Measurements from ENCODE around the gene NFKB2.

Gene NFKB2

GRCh38 chr10:102394801-102395399, 605 bp upstream of the NFKB2 start:
- no peak for FAIRE-seq

- FAIRE-seq = no peak
These were observed 779 bp downstream of the NFKB2 start for GRCh38 chr10:102396317-102396650.

- FAIRE-seq = no peak
These were observed 1.2 kb downstream of the NFKB2 start for GRCh38 chr10:102396730-102397151.

GRCh38 chr10:102397222-102398171, 2.0 kb downstream of the NFKB2 start:
- FAIRE-seq = no peak

- FAIRE-seq = no peak
These were observed 2.9 kb downstream of the NFKB2 start for GRCh38 chr10:102398172-102399020.

GRCh38 chr10:102399217-102400021, 3.9 kb downstream of the NFKB2 start:
- FAIRE-seq = no peak

GRCh38 chr10:102400076-102400475, 4.6 kb downstream of the NFKB2 start:
- FAIRE-seq = no peak

- FAIRE-seq = no peak
These were observed 5.3 kb downstream of the NFKB2 start for GRCh38 chr10:102400598-102401341.

- FAIRE-seq = no peak
These were observed 5.8 kb downstream of the NFKB2 start for GRCh38 chr10:102401342-102401654.

GRCh38 chr10:102401735-102402511, 6.4 kb downstream of the NFKB2 start:
- FAIRE-seq = no peak

- no peak for FAIRE-seq
These were observed 7.0 kb downstream of the NFKB2 start for GRCh38 chr10:102402512-102402896.

- no peak for FAIRE-seq
These were observed 7.6 kb downstream of the NFKB2 start for GRCh38 chr10:102403115-102403514.

GRCh38 chr10:102404361-102405107, 9.0 kb downstream of the NFKB2 start:
- no peak for FAIRE-seq

GRCh38 chr10:102405108-102405571, 9.6 kb downstream of the NFKB2 start:
- no peak for FAIRE-seq

- FAIRE-seq = no peak
These were observed 10.1 kb downstream of the NFKB2 start for GRCh38 chr10:102405632-102406031.

GRCh38 chr10:102406815-102407214, 11.3 kb downstream of the NFKB2 start:
- no peak for FAIRE-seq

- no peak for FAIRE-seq
These were observed 12.1 kb downstream of the NFKB2 start for GRCh38 chr10:102407425-102408130.

GRCh38 chr10:102408131-102408727, 12.7 kb downstream of the NFKB2 start:
- no peak for FAIRE-seq
